WERI-Rb-1 (cell line): ENCODE results near the gene HBD.
"Not testable (repeated sequence)": the region's sequence is repeated elsewhere in the genome, so short reads cannot be mapped to it uniquely, and the experiment has no call there.

Experiments used
- DNase-seq: peaks from one replicate; pipeline ENCODE4 v3.0.0-alpha.2; 2020
- H3K27ac ChIP-seq: fragments of 250-450 bp; sonication (Bioruptor Pico); 2 replicates; pipeline ENCODE4 v1.5.1; 2020; ENCODE audit warnings: mild to moderate bottlenecking, moderate library complexity
- H3K27me3 ChIP-seq: fragments of 250-450 bp; sonication (Bioruptor Pico); 2 replicates; pipeline ENCODE4 v1.5.1; 2021; ENCODE audit warnings: mild to moderate bottlenecking, low read depth, moderate library complexity; ENCODE audit not compliant: insufficient read depth, severe bottlenecking
- H3K36me3 ChIP-seq: fragments of 250-450 bp; sonication (Bioruptor Pico); 2 replicates; pipeline ENCODE4 v1.5.1; 2020; ENCODE audit warnings: mild to moderate bottlenecking, moderate library complexity
- H3K4me3 ChIP-seq: 2 replicates; pipeline ENCODE4 v1.5.1; 2011; ENCODE audit warnings: low read depth, mild to moderate bottlenecking, control low read depth, low read length
- H3K9me3 ChIP-seq: fragments of 250-450 bp; sonication (Bioruptor Pico); 2 replicates; pipeline ENCODE4 v1.5.1; 2021; ENCODE audit warnings: mild to moderate bottlenecking, moderate library complexity; ENCODE audit not compliant: severe bottlenecking
- CTCF ChIP-seq: IDR thresholded peaks from 2 replicates; pipeline ENCODE4 v1.5.1; 2011; ENCODE audit warnings: low read depth, mild to moderate bottlenecking, control low read depth, inconsistent platforms, low read length

The HBD gene

GRCh38 chr11:5251746-5252145 lies 17.5 kb upstream of the HBD start:
- H3K9me3 ChIP-seq = no peaks in the 10 kb centered on the region
- no peak for TF ChIP-seq CTCF
- no peak for DNase-seq
- no peaks in the 10 kb centered on the region for H3K36me3 ChIP-seq
- no peak overlapping the region for H3K4me3 ChIP-seq
- no peak overlapping the region for H3K27ac ChIP-seq
- H3K27me3 ChIP-seq = peaks cover 43% of the 10 kb centered on the region

GRCh38 chr11:5250543-5251204 lies 16.4 kb upstream of the HBD start:
- H3K36me3 ChIP-seq = no peaks in the 10 kb centered on the region

GRCh38 chr11:5249807-5250396 lies 15.6 kb upstream of the HBD start, which contains the start of gene HBG1:
HBG1 (minus strand) TSS chr11:5249857; CDS start chr11:5249804, 53 bp downstream.
- H3K27ac ChIP-seq, H3K9me3 ChIP-seq, H3K36me3 ChIP-seq, DNase-seq, H3K4me3 ChIP-seq: not testable (repeated sequence)
- peaks cover 49% of the 10 kb centered on the region for H3K27me3 ChIP-seq

More at GRCh38 chr11:5250543-5251204, 16.4 kb upstream of the HBD start:
- no peak overlapping the region for H3K27ac ChIP-seq
- peaks cover 47% of the 10 kb centered on the region for H3K27me3 ChIP-seq
- H3K9me3 ChIP-seq = no peaks in the 10 kb centered on the region
- no peak for TF ChIP-seq CTCF
- H3K4me3 ChIP-seq = no peak overlapping the region
- DNase-seq = no peak

GRCh38 chr11:5248498-5248897 lies 14.2 kb upstream of the HBD start:
- peaks cover 59% of the 10 kb centered on the region for H3K27me3 ChIP-seq
- not testable (repeated sequence) for H3K4me3 ChIP-seq, H3K27ac ChIP-seq, H3K36me3 ChIP-seq, H3K9me3 ChIP-seq, DNase-seq

GRCh38 chr11:5247472-5248192 lies 13.3 kb upstream of the HBD start:
- Histone ChIP-seq H3K4me3 (no peak overlapping the region), H3K9me3 (no peaks in the 10 kb centered on the region), H3K36me3 (no peaks in the 10 kb centered on the region), H3K27ac (no peak overlapping the region), H3K27me3 (peaks cover 67% of the 10 kb centered on the region)
- DNase-seq = no peak
- TF ChIP-seq CTCF = no peak

GRCh38 chr11:5246772-5247471 lies 12.6 kb upstream of the HBD start:
- no peaks in the 10 kb centered on the region for H3K9me3 ChIP-seq
- TF ChIP-seq CTCF = no peak
- peaks cover 63% of the 10 kb centered on the region for H3K27me3 ChIP-seq
- DNase-seq = no peak
- H3K36me3 ChIP-seq = no peaks in the 10 kb centered on the region
- no peak overlapping the region for H3K4me3 ChIP-seq
- H3K27ac ChIP-seq = no peak overlapping the region
